Measurements from ENCODE around the gene AXDND1. TPM values are rescaled to one million over a fixed set of nuclear protein-coding genes. Genes with fewer than 3 reads are reported as not detected.
"Not testable (repeated sequence)": the region's sequence is repeated elsewhere in the genome, so short reads cannot be mapped to it uniquely, and the experiment has no call there.

Gene AXDND1
- total RNA-seq, 1 donor from 2014 or later: not detected

DNA sequence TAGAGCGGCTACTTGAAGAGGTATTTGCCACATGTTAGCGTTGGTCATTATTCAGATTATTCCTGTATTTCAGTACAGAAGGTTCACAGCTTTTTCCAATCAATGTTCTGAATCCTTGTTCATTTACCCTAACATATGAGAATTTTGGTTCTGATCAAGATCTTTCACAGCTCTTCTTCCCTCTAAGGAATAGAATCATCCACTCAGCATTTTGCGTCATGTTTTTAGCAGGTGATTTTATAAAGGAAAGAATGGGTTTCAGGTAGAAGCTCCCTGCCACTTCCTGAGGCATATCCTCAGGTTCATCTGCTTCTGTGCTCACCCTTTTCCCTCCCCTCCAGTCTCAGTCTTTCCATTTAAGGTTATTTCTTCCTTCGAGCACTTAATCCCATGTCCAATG lies 143.6 kb downstream of the AXDND1 start:
- H3K27me3 ChIP-seq: no peaks in the 10 kb centered on the region
- H3K4me3 ChIP-seq: no peak overlapping the region
- no peak overlapping the region for H3K27ac ChIP-seq
- intact Hi-C loops (cut with DNase I): no loop called here
- H3K36me3 ChIP-seq: no peaks in the 10 kb centered on the region
- no peaks in the 10 kb centered on the region for H3K9me3 ChIP-seq
- H3K4me1 ChIP-seq: no peaks in the 10 kb centered on the region
- TF ChIP-seq POLR2A (IDR thresholded peaks at IDR 0.05) (no peak), POLR2AphosphoS5 (IDR thresholded peaks at IDR 0.05; ENCODE audit: insufficient read depth in 1 of 2, low read depth in 1 of 2) (no peak), CTCF (IDR thresholded peaks at IDR 0.05) (no peak)
- no peak for DNase-seq (ENCODE audit: extremely low spot score in 2 of 2)

DNA sequence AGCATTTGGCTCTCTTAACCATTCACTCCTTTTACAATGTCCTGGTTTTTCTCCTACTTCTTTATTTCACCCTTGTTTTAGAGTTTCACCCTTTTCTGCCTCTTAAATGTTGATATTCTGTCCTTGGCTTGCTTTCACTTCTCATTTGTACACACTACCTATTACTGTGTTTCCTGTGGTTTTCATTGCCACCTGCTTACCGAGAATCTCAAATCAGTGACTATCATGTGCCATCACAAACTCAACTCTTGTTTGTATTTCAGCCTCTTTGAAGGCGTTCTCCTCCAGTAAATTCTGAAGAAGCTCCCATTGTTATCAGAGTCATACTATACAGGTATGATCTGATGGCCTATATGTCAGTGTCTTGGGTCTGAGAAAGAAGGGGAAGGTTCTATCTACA lies 144.3 kb downstream of the AXDND1 start:
- Histone ChIP-seq H3K27ac (no peak overlapping the region), H3K27me3 (no peaks in the 10 kb centered on the region), H3K36me3 (no peaks in the 10 kb centered on the region), H3K4me3 (no peak overlapping the region), H3K9me3 (no peaks in the 10 kb centered on the region), H3K4me1 (no peaks in the 10 kb centered on the region)
- DNase-seq (ENCODE audit: extremely low spot score in 2 of 2): no peak
- intact Hi-C loops (cut with DNase I): no loop called here
- no peak for TF ChIP-seq CTCF (IDR thresholded peaks at IDR 0.05)
- TF ChIP-seq POLR2AphosphoS5 (IDR thresholded peaks at IDR 0.05; ENCODE audit: insufficient read depth in 1 of 2, low read depth in 1 of 2): no peak
- no peak for TF ChIP-seq POLR2A (IDR thresholded peaks at IDR 0.05)

GRCh38 chr1:179516976-179517705 lies 151.4 kb downstream of the AXDND1 start:
- H3K4me1 ChIP-seq: no peaks in the 10 kb centered on the region
- intact Hi-C loops (cut with DNase I): no loop called here
- no peak for TF ChIP-seq POLR2AphosphoS5 (IDR thresholded peaks at IDR 0.05; ENCODE audit: insufficient read depth in 1 of 2, low read depth in 1 of 2)
- no peak for TF ChIP-seq POLR2A (IDR thresholded peaks at IDR 0.05)
- TF ChIP-seq CTCF (IDR thresholded peaks at IDR 0.05): no peak
- DNase-seq (ENCODE audit: extremely low spot score in 2 of 2): no peak
- no peaks in the 10 kb centered on the region for H3K9me3 ChIP-seq
- H3K4me3 ChIP-seq: no peak overlapping the region
- no peak overlapping the region for H3K27ac ChIP-seq
- H3K36me3 ChIP-seq: no peaks in the 10 kb centered on the region
- no peaks in the 10 kb centered on the region for H3K27me3 ChIP-seq

DNA sequence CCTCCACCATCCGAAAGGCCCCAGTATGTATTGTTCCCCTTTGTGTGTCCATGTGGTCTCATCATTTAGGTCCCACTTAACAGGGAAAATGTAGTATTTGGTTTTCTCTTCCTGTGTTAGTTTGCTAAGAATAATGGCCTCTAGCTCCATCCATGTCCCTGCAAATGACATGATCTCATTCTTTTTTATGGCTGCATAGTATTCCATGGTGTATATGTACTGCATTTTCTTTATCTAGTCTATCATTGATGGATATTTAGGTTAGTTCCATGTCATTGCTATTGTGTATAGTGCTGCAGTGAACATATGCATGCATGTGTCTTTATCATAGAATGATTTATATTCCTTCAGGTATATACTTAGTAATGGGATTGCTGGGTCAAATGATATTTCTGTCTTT lies 152.8 kb downstream of the AXDND1 start:
- H3K4me1 ChIP-seq; intact Hi-C loops (cut with DNase I); H3K4me3 ChIP-seq; H3K9me3 ChIP-seq; H3K27me3 ChIP-seq; H3K27ac ChIP-seq; DNase-seq (ENCODE audit: extremely low spot score in 2 of 2); H3K36me3 ChIP-seq: not testable (repeated sequence)

- no peak for TF ChIP-seq CTCF (IDR thresholded peaks at IDR 0.05)
- TF ChIP-seq POLR2A (IDR thresholded peaks at IDR 0.05): no peak
- no peak for TF ChIP-seq POLR2AphosphoS5 (IDR thresholded peaks at IDR 0.05; ENCODE audit: insufficient read depth in 1 of 2, low read depth in 1 of 2)
- intact Hi-C loops (cut with DNase I): no loop called here
- no peak for DNase-seq (ENCODE audit: extremely low spot score in 2 of 2)
- Histone ChIP-seq H3K36me3 (no peaks in the 10 kb centered on the region), H3K27ac (no peak overlapping the region), H3K4me1 (no peaks in the 10 kb centered on the region), H3K9me3 (no peaks in the 10 kb centered on the region), H3K4me3 (no peak overlapping the region), H3K27me3 (no peaks in the 10 kb centered on the region)
Measured at GRCh38 chr1:179529482-179530195, 163.9 kb downstream of the AXDND1 start.

All from vagina (tissue), 2 donors.